Right ventricle myocardium superior (tissue), 1 donor: ENCODE data around the gene TMEM120B. TPM values are rescaled to one million over a fixed set of nuclear protein-coding genes. Genes with fewer than 3 reads are reported as not detected.

Experiments used
- ATAC-seq: fragments of 200-7000 bp; cut with Tn5 transposase; one replicate; pipeline ENCODE4 v1.9.1; 2020; ENCODE audit warnings: mild to moderate bottlenecking; ENCODE audit not compliant: poor library complexity
- DNase-seq: peaks from one replicate; pipeline ENCODE4 v3.0.0-alpha.2; 2020
- intact Hi-C: fragments of 100-400 bp; cut with DNase I; formaldehyde crosslinking; loops from one replicate; pipeline ENCODE4 v1.11.2; 2022
- total RNA-seq: library from RNA; stranded (reverse); fragmentation: NEBNext Ultra II Directional; extraction: Animal tissue kit (Norgen Biotek cat#: 25700); gene quantifications from one replicate; pipeline ENCODE4 v1.2.1, GENCODE V29; 2021
- donor health status: DM: no; HTN: yes; CAD: no; lungs with severe emphysema.

The TMEM120B gene
- total RNA-seq, 1 donor from 2014 or later: 9.1 TPM

DNA sequence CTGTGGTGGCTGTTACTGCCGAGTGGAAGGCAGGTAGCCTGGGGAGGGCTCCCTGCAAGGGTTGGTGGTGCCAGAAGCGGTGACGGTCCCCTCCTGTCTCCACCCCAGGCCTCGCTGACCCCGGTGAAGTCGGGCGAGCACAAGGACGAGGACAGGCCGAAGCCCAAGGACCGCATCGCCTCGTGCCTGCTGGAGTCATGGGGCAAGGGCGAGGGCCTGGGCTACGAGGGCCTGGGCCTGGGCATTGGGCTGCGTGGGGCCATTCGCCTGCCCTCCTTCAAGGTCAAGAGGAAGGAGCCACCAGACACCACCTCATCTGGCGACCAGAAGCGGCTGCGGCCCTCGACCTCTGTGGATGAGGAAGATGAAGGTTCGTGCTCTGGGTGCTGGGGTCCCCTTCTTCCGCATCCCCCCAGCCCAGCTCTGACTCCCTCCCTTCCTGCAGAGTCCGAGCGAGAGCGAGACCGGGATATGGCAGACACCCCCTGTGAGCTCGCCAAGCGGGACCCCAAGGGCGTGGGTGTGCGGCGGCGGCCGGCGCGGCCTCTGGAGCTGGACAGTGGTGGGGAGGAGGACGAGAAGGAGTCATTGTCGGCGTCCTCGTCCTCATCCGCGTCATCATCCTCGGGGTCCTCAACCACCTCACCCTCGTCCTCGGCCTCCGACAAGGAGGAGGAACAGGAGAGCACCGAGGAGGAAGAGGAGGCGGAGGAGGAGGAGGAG lies 104.5 kb downstream of the TMEM120B start:
- ATAC-seq (no peak), DNase-seq (peak; percentile 31)
- intact Hi-C loops: no loop called here

DNA sequence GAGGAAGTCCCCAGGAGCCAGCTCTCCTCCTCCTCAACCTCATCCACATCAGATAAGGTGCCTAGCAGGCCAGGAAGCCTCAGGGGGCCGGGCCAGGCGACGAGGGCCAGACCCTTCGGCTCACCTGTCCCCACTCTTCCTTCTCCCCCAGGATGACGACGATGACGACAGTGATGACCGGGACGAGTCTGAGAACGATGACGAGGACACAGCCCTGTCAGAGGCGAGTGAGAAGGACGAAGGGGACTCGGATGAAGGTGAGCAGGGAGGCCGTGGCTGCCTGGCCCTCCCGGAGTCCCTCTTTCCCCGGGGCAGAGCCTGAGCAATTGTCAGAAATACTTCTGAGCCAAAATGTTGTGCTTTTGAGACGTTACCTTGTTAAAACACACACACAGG lies 105.1 kb downstream of the TMEM120B start:
- ATAC-seq (no peak), DNase-seq (peak; percentile 19)
- intact Hi-C loops: no loop called here

GRCh38 chr12:121819212-121819949 lies 106.8 kb downstream of the TMEM120B start:
- ATAC-seq (no peak), DNase-seq (no peak)
- intact Hi-C loops: no loop called here

DNA sequence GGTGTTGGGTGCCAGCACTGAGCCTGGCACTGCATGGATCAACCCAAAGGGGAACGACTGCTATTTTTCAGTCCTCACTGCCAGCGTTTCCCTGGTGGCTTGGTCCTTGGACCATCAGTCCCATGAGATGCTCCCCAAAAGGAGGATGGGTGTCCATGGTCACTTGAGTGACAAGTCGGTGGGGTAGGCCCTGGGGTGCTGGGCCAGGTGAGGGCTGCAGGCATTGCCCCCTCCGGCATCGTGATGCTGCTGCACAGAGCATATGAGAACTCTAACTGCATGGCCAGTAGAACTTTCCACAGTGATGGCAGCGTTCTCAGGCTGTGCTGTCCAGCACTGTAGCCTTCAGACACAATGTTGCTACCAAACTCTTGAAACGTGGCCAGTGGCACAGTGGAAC lies 107.5 kb downstream of the TMEM120B start:
- intact Hi-C loops: no loop called here
- no peak for ATAC-seq
- no peak for DNase-seq

DNA sequence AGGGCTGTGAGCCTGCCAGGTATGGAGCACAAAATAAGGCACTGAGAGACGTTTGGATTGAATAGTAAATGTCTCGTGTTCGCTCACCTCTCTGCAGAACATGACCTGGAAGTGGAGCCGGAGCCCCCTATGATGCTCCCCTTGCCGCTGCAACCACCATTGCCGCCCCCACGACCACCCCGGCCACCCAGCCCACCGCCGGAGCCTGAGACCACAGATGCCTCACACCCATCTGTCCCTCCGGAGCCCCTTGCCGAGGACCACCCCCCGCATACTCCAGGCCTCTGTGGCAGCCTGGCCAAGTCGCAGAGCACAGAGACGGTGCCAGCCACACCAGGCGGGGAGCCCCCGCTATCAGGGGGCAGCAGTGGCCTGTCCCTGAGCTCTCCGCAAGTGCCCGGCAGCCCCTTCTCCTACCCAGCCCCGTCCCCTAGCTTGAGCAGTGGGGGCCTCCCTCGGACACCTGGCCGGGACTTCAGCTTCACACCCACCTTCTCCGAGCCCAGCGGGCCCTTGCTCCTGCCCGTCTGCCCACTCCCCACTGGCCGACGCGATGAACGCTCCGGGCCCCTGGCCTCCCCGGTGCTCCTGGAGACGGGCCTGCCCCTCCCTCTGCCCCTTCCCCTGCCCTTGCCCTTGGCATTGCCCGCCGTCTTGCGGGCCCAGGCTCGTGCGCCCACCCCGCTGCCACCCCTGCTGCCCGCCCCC lies 110.0 kb downstream of the TMEM120B start:
- intact Hi-C loops: no loop called here
- ATAC-seq (no peak), DNase-seq (peak; percentile 27)

GRCh38 chr12:121823101-121823726 lies 110.7 kb downstream of the TMEM120B start:
- intact Hi-C loops: no loop called here
- ATAC-seq: no peak
- DNase-seq: peak; percentile 42

DNA sequence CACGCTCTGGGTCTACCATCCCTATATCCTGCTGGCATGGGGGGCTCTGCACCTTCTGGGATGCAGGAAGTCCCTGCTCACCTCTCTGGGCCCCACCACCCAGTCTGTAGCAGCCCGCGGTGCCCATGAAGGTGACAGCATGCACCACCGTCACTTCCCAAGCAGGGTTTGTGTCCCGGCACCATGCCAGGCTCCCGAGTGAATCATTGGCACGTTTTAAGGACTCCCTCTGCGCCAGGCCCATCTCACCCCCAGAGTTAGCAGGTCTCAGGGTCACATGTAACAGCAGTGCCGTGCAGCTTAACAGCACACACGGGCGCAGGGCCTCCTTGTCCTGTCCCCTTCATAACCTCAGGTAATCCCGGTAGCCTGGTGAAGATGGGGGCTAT lies 111.2 kb downstream of the TMEM120B start:
- DNase-seq (peak; percentile 40), ATAC-seq (no peak)
- intact Hi-C loops: no loop called here

- intact Hi-C loops: no loop called here
- no peak for ATAC-seq
- DNase-seq: peak; percentile 43
These were observed 112.5 kb downstream of the TMEM120B start for GRCh38 chr12:121825041-121825523.

- peak; percentile 19 for DNase-seq
- ATAC-seq: no peak
- intact Hi-C loops: no loop called here
These were observed 114.0 kb downstream of the TMEM120B start for GRCh38 chr12:121826318-121827150.

GRCh38 chr12:121827351-121828099 lies 115.0 kb downstream of the TMEM120B start:
- no peak for ATAC-seq
- intact Hi-C loops: no loop called here
- no peak for DNase-seq

DNA sequence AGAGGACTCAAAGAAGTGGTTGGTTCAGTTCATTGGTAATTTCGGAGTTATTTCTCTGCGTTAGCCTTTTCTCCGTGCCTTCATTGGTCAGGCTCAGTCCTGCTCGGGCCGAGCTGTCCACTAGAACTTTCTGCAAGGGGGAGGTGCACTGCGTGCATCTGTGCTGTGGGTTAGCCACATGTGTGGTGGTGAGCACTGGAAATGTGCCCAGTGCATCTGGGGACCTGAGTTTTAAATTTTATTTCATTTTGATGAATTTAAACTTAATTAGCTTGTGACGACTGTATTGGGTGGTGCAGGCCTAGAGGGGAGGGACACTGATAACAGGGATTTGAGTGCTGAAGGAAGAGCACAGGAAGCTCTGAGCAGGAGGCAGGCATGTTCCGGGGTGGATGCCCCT lies 115.8 kb downstream of the TMEM120B start:
- ATAC-seq (no peak), DNase-seq (no peak)
- intact Hi-C loops: no loop called here

DNA sequence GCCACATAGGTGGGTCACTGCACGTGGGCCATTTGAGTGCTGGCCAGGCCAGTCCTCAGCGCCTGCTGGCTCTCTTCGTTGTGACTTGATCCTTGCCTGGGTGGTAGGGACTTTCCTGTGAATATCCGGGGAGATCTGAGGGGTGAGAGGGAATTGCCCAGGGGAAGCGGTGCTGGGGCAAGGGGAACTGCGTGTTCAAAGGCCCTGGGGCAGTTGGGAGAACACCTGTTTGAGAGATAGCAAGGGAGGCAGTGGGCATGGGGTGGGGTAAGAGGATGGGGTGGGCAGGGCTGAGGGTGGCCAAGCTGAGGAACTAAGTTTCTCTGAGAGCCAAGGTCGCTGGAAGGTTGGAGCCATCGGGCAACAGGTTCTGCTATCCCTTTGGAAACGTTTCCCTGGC lies 116.3 kb downstream of the TMEM120B start:
- no peak for DNase-seq
- no peak for ATAC-seq
- intact Hi-C loops: no loop called here

DNA sequence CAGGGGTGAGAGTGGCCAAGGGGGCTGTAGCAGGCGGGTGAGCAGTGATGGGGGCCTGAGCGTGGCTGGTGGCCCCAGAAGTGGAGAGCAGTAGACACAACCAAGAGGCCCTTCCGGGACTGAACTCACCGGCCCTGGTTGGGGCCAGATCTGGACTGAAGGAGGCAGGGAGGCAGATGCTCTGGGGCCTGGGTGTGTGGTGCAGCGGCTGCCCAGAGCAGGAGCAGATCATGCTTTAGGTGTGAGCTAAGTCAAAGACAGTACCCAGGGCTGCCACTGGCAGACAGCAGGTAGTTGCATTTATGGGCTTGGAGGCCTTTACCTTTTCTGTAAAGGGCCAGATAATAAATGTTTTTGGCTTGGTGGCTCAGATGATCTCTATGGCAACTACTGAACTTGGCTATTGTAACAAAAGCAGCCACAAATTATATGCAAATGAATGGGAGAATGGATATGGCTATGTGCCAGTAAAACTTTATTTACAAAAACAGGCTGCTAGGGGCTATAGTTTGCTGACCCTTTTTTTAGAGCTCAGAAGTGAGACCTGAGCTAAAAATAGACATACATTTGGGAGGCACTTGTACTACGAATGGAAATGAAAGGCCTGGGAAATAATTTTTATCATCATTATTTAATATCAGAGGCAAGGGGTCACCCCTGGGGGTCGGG lies 116.8 kb downstream of the TMEM120B start:
- no peak for DNase-seq
- intact Hi-C loops: no loop called here
- no peak for ATAC-seq

- intact Hi-C loops: no loop called here
- ATAC-seq (no peak), DNase-seq (no peak)
These were observed 117.6 kb downstream of the TMEM120B start for GRCh38 chr12:121830134-121830533.

- intact Hi-C loops: no loop called here
- ATAC-seq (no peak), DNase-seq (no peak)
These were observed 118.2 kb downstream of the TMEM120B start for GRCh38 chr12:121830588-121831265.
